AG04450 (cell line): Measurements from ENCODE around the gene PTMA. TPM values are rescaled to one million over a fixed set of nuclear protein-coding genes. Genes with fewer than 3 reads are reported as not detected.

Experiments
- CTCF ChIA-PET: fragments of 300-600, 350-600 bp; formaldehyde crosslinking; extraction: SDS; loops from one replicate; lab custom pipeline; 2022; ENCODE audit warnings: antibody characterized with exemption, inconsistent platforms; lab: Charles Lee
- POLR2A ChIA-PET: fragments of 350-600 bp; formaldehyde crosslinking; extraction: SDS; loops from one replicate; lab custom pipeline; 2021; ENCODE audit warnings: antibody characterized with exemption, inconsistent platforms; lab: Yijun Ruan, JAX
- DNase-seq: peaks from one replicate; pipeline ENCODE4 v3.0.0-alpha.2; 2011; ENCODE audit warnings: low read depth, low spot score
- H3K27ac ChIP-seq: one replicate; pipeline ENCODE4 v1.5.1; 2012; ENCODE audit warnings: low read depth, low read length, control low read depth
- H3K27me3 ChIP-seq: one replicate; pipeline ENCODE4 v1.6.0; 2012; ENCODE audit warnings: low read length; ENCODE audit not compliant: control insufficient read depth, insufficient read depth
- H3K4me3 ChIP-seq: 2 replicates; pipeline ENCODE4 v1.5.1; 2011; ENCODE audit warnings: mild to moderate bottlenecking, low read depth, low read length, control low read depth
- H3K9me3 ChIP-seq: 2 replicates; pipeline ENCODE4 v1.5.1; 2012; ENCODE audit warnings: low read length; ENCODE audit not compliant: control insufficient read depth, insufficient read depth
- polyA plus RNA-seq: library from polyadenylated mRNA; depleted of rRNA; stranded (reverse); fragments of >200 nt; gene quantifications from 2 replicates; pipeline ENCODE4 v1.2.3, GENCODE V29; 2011
- TF ChIP-seq, protein P1 (sequence below): IDR thresholded peaks from 2 replicates; pipeline ENCODE4 v1.5.1; 2011; ENCODE audit warnings: low read depth, low read length, control low read depth, inconsistent platforms

Gene PTMA
- polyA plus RNA-seq, 1 experiment, result 681 TPM

DNA sequence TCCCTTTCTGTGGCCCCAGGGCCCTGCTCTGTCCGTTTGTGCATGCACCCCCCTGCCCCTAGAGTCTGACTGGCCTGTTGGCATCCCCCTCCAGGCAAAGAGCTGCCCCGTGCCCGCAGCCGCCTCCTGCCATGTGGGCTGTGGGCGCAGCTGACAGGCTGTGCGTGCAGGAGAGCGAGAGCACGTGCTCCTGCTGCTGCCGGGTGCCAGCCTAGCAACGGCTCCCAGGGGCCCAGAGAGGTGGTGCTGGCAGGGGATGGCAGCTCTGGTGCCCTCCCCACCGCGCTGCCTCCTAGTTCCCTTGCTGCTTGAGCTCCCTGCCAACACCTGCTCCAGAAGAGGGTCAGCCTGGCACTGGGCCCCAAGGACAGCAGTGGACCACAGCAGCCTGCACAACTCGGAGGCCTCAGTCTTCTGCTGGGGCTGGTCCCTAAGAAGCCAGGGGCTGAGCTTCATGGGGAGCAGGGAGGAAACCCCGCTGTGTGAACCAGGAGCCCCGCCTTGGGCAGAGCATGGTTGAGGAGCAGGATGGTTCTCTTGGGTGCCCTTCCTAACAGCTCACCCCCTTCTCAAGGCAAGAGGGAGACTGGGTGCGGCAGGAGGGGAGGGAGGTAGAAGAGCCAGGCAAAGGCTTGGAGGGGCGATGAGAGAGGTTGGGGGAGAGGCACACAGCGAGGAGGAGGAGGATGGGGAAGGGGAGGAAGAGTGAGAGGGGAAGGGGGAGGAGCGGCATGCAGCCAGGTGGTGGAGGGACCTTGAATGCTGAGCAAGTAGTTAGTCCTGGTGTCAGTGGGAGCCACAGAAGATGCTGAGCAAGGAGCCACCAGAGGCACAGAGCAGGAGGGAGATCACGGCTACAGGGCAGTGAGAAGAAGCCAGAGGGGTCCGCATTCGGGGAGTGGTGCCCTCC, 23.8 kb upstream of the PTMA start:
- no peaks in the 10 kb centered on the region for H3K27me3 ChIP-seq
- H3K27ac ChIP-seq, result no peak overlapping the region
- H3K9me3 ChIP-seq, result peaks cover 6% of the 10 kb centered on the region; the same call in 1 of the 2 replicates
- ChIA-PET CTCF (interaction anchor here (0.6 to 3.4 kb wide), 7 partner anchors 9 to 74 kb away, joined by 3 to 14 read pairs (median 6); no protein-coding TSS in a partner anchor), POLR2A (interaction anchor here (0.6 to 6.7 kb wide), 2 partner anchors 19 to 23 kb away, joined by 3 to 35 read pairs; partner anchors contain the start of gene PTMA)
- TF ChIP-seq, protein P1, sequence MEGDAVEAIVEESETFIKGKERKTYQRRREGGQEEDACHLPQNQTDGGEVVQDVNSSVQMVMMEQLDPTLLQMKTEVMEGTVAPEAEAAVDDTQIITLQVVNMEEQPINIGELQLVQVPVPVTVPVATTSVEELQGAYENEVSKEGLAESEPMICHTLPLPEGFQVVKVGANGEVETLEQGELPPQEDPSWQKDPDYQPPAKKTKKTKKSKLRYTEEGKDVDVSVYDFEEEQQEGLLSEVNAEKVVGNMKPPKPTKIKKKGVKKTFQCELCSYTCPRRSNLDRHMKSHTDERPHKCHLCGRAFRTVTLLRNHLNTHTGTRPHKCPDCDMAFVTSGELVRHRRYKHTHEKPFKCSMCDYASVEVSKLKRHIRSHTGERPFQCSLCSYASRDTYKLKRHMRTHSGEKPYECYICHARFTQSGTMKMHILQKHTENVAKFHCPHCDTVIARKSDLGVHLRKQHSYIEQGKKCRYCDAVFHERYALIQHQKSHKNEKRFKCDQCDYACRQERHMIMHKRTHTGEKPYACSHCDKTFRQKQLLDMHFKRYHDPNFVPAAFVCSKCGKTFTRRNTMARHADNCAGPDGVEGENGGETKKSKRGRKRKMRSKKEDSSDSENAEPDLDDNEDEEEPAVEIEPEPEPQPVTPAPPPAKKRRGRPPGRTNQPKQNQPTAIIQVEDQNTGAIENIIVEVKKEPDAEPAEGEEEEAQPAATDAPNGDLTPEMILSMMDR, result no peak
- H3K4me3 ChIP-seq, result no peak overlapping the region
- DNase-seq, result no peak

DNA sequence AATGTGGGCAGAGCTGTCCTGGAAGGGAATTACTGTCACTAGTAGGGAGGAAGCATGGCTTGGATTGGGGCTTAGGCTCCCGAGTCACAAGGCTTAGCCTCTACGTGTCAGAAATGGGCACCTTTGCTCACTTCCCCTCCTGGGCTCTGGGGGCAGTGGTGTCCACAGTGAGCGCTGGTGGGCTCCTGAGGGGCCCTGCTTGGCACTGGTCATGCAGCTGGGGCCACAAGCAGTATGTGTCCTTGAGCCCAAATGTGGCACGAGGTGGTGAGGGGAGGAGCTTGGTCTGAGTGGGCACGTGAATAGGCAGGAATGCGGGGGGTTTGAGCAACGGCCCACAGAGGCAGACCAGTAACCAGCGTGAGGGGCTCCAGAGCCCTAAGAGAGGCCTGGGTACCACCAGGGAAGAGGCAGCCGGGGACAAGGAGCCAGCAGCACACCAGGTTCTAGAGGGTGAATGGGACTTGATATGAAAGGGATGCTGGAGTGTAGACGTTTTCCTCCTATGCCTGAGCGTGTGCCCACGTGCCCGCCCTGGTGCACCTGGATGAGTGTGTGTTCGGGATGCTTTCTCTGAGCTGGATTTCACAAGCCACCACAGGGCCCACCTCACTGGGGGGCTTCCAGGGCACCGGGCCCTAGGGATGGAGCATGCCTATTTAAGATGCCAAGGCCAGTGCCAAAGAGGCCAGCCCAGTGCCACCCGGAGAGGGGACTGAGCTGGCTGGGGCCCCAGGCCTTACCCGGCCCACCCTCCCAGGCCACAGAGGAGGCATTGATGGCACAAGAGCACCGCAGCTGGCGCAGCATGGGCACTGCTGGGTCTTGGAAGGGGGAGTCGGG, 22.8 kb upstream of the PTMA start:
- Histone ChIP-seq H3K27ac (no peak overlapping the region), H3K27me3 (no peaks in the 10 kb centered on the region), H3K4me3 (no peak overlapping the region), H3K9me3 (peaks cover under 1% of the 10 kb centered on the region; the same call in 1 of the 2 replicates)
- DNase-seq, result no peak
- TF ChIP-seq, protein P1, result 0 out of 2 replicates have a peak, but pooled peaks have one; percentile 7
- CTCF ChIA-PET, result interaction anchor here (1.0 to 3.4 kb wide), 6 partner anchors 8 to 75 kb away, joined by 3 to 13 read pairs (median 6); no protein-coding TSS in a partner anchor
- POLR2A ChIA-PET, result interaction anchor here (6.7 kb wide), 1 partner anchor 22 kb away, joined by 35 read pairs; the partner anchor contains the start of gene PTMA

DNA sequence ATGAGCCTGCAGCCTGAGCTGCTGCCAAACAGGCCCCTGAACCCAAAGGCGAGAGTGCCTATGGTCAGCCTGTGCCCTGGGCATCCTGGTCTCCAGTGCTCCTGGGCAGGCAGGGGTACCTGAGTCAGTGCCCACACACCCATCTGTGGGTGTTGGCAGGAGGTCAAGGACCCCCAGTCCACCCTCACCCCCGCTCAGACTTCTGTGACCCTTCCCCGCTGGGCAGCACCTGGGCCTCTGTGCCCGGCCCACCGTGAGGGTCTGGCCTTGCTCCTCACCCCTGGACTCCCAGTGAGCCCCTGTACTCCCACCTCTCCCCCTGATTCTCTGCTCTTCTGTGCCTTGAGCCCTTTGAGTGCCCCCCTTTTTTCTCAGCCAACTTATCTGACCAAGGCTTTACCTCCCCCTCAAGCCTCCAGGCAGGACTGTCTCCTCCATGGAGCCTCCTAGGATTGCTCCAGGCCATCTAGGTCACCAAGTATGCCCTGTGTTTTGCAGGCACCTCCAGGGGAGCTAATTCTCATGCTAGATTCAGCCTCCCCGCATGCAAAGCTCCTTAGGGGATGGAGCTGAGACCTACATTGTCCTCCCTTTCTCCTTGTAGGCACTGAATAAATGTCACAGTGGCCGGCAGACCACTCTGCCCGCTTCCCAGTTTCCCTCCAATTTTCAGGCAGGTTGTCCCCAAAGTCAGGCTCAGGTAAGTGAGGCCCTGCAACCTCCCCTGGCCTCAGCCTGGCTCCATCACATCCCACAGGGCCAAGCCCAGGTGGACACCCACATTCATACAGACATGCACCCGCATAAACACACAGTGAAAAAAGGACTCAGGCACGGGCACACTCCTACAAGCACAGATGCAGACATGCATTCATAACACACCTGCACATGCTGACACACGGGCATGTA, 21.9 kb upstream of the PTMA start:
- no peaks in the 10 kb centered on the region for H3K9me3 ChIP-seq
- TF ChIP-seq, protein P1, result no peak
- POLR2A ChIA-PET, result interaction anchor here (1.0 to 6.7 kb wide), 2 partner anchors 21 kb away, joined by 3 to 35 read pairs; partner anchors contain the start of gene PTMA
- H3K4me3 ChIP-seq, result no peak overlapping the region
- H3K27me3 ChIP-seq, result no peaks in the 10 kb centered on the region
- CTCF ChIA-PET, result interaction anchor here (1.1 to 3.4 kb wide), 8 partner anchors 8 to 28 kb away, joined by 3 to 13 read pairs (median 6); no protein-coding TSS in a partner anchor
- H3K27ac ChIP-seq, result no peak overlapping the region
- no peak for DNase-seq

DNA sequence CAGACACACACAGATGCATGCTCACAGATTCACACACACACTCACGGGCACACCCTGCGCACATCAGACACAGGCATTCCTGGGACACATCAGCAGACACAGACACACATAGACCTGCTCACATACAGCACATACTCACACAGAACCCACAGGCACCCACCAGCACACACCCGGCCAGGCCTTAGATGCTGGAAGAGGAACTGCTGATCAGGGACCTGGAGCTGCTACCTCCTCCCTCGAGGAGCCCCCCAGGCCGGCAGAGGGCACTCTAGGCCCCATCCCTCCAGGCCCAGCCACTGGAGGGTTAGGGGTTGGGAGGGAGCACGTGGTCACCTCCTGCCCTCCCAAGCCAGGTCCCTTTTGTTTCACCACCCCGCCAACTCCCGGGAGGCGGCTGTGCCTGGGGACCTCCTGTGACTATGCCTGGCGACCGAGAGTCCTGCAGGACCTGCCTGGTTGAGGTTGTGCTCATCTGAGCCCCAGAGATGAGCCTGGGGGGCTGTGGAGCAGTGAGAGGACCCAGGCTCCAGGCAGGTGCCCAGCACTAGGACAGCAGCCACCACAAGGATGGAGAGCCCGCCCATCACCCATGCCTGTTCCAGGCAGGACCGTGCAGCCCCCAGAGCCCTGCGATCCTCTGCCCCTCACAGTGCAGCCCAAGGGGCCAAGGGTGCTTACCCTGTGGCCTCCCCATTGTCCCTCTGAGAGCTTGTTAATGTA, 21.0 kb upstream of the PTMA start:
- POLR2A ChIA-PET, result interaction anchor here (1.0 kb wide), 1 partner anchor 20 kb away, joined by 3 read pairs; the partner anchor contains the start of gene PTMA

More for the DNA sequence above, 21.0 kb upstream of the PTMA start:
- H3K9me3 ChIP-seq, result no peaks in the 10 kb centered on the region
- TF ChIP-seq, protein P1, result peak; percentile 55
- no peak overlapping the region for H3K27ac ChIP-seq
- no peak for DNase-seq
- no peak overlapping the region for H3K4me3 ChIP-seq
- CTCF ChIA-PET, result interaction anchor here (0.8 to 3.4 kb wide), 10 partner anchors 9 to 27 kb away, joined by 3 to 14 read pairs (median 4); partner anchors contain the start of gene PTMA
- no peaks in the 10 kb centered on the region for H3K27me3 ChIP-seq
